GM18909 (cell line): ENCODE results near the gene AKAP9.
"Not testable (repeated sequence)": the region's sequence is repeated elsewhere in the genome, so short reads cannot be mapped to it uniquely, and the experiment has no call there.

ENCODE experiments used
- ATAC-seq: cut with Tn5 transposase; IDR thresholded peaks from one replicate; pipeline ENCODE4 v1.9.1; 2021; ENCODE audit warnings: mild to moderate bottlenecking; ENCODE audit not compliant: unreplicated experiment, poor library complexity

AKAP9 gene

GRCh38 chr7:92119213-92119759, 178.6 kb downstream of the AKAP9 start:
- ATAC-seq: no peak

GRCh38 chr7:92121681-92122080, 181.0 kb downstream of the AKAP9 start:
- no peak for ATAC-seq

GRCh38 chr7:92131093-92131492, 190.4 kb downstream of the AKAP9 start:
- no peak for ATAC-seq

- no peak for ATAC-seq
These were observed 191.2 kb downstream of the AKAP9 start for GRCh38 chr7:92131764-92132330.

- ATAC-seq: peak; percentile 30
These were observed 192.6 kb downstream of the AKAP9 start for GRCh38 chr7:92133133-92133736.

- peak; percentile 31 for ATAC-seq
These were observed 193.1 kb downstream of the AKAP9 start for GRCh38 chr7:92133737-92134270.

- peak; percentile 90 for ATAC-seq
These were observed 193.8 kb downstream of the AKAP9 start, which contains the start of gene CYP51A1 for GRCh38 chr7:92134271-92135051. CYP51A1 (minus strand) TSS chr7:92134477; CDS start chr7:92134364, 113 bp downstream.

GRCh38 chr7:92135052-92135889, 194.6 kb downstream of the AKAP9 start:
- no peak for ATAC-seq

- no peak for ATAC-seq
These were observed 196.9 kb downstream of the AKAP9 start for GRCh38 chr7:92137557-92137956.

GRCh38 chr7:92141161-92141560, 200.5 kb downstream of the AKAP9 start:
- ATAC-seq: no peak

GRCh38 chr7:92142791-92143190, 202.1 kb downstream of the AKAP9 start:
- not testable (repeated sequence) for ATAC-seq

GRCh38 chr7:92143192-92143880, 202.7 kb downstream of the AKAP9 start:
- ATAC-seq: not testable (repeated sequence)

GRCh38 chr7:92149736-92150239, 209.1 kb downstream of the AKAP9 start:
- ATAC-seq: no peak

- no peak for ATAC-seq
These were observed 209.9 kb downstream of the AKAP9 start for GRCh38 chr7:92150450-92151017.

GRCh38 chr7:92155108-92155739, 214.6 kb downstream of the AKAP9 start:
- no peak for ATAC-seq

- no peak for ATAC-seq
These were observed 216.3 kb downstream of the AKAP9 start for GRCh38 chr7:92156990-92157389.

- ATAC-seq: no peak
These were observed 218.3 kb downstream of the AKAP9 start for GRCh38 chr7:92158660-92159575.
